ENCODE data around the gene ABCA4. TPM values are rescaled to one million over a fixed set of nuclear protein-coding genes. Genes with fewer than 3 reads are reported as not detected.

Gene ABCA4
- total and polyA plus RNA-seq, 2 of the 8 experiments (the other 6 are each of a cell fraction or from before 2014, with no cell fraction given) = 0.06 TPM; not detected in 1

GRCh38 chr1:94022471-94023189 lies 98.3 kb downstream of the ABCA4 start:
- Histone ChIP-seq H3K56ac (replicated peaks; ENCODE audit: insufficient read length, low read depth, low read length) (no peak overlapping the region), H4K20me1 (replicated peaks in 1 of 2; ENCODE audit: control insufficient read depth in 1 of 2, insufficient read depth in 2 of 2, low read length in 2 of 2) (no peaks in the 10 kb centered on the region), H3K27ac (ENCODE audit: low read depth, low read length) (no peak overlapping the region), H2AK5ac (ENCODE audit: low read depth, low read length) (no peak overlapping the region), H3K4ac (replicated peaks; ENCODE audit: insufficient read length, low read depth, low read length) (no peak overlapping the region), H3K14ac (ENCODE audit: insufficient read length) (no peak overlapping the region), H2BK15ac (ENCODE audit: low read length) (no peak overlapping the region; the same call in 1 of the 2 replicates), H4K8ac (ENCODE audit: extremely low read depth, insufficient read depth, low read length) (no peak overlapping the region), H3K23ac (ENCODE audit: insufficient read length) (no peak overlapping the region), H3K79me2 (ENCODE audit: control insufficient read depth in 1 of 2, insufficient read depth in 2 of 2, low read length in 2 of 2) (no peaks in the 10 kb centered on the region), H3K9me3 (ENCODE audit: insufficient read depth in 2 of 2, low read depth in 1 of 2, low read length in 1 of 2) (no peaks in the 10 kb centered on the region), H4K5ac (ENCODE audit: insufficient read length, low read depth, low read length) (no peak overlapping the region), H3K23me2 (ENCODE audit: low read depth, low read length) (no peaks in the 10 kb centered on the region), H2BK20ac (ENCODE audit: low read length) (no peak overlapping the region), H3K18ac (ENCODE audit: extremely low read depth, low read length) (no peak overlapping the region), H3K4me1 (replicated peaks in 1 of 4; ENCODE audit: control insufficient read depth in 3 of 4, insufficient read depth in 4 of 4, low read length in 3 of 4) (peaks cover 0 to 11% (median 6%) of the 10 kb centered on the region in 4 experiments; a peak in 5 of 7 replicates), H3K4me2 (ENCODE audit: insufficient read depth in 1 of 2, low read depth in 2 of 2, low read length in 2 of 2) (no peak overlapping the region), H2BK5ac (ENCODE audit: low read depth, low read length) (no peak overlapping the region), H4K91ac (replicated peaks; ENCODE audit: insufficient read length, low read length) (no peak overlapping the region), H3K9ac (replicated peaks in 1 of 4; ENCODE audit: extremely low read depth in 1 of 4, low read depth in 3 of 4, low read length in 3 of 4) (no peak overlapping the region), H3K79me1 (ENCODE audit: low read depth, low read length) (no peaks in the 10 kb centered on the region), H2AFZ (ENCODE audit: low read length) (no peak overlapping the region), H3K27me3 (replicated peaks in 1 of 4; ENCODE audit: control insufficient read depth in 3 of 4, extremely low read depth in 1 of 4, insufficient read depth in 3 of 4, low read length in 3 of 4) (no peaks in the 10 kb centered on the region; a peak in 2 of 7 replicates), H3K36me3 (ENCODE audit: control insufficient read depth in 2 of 4, insufficient read depth in 4 of 4, low read length in 3 of 4) (no peaks in the 10 kb centered on the region), H3K4me3 (ENCODE audit: extremely low read depth in 1 of 4, insufficient read depth in 2 of 4, low read depth in 3 of 4, low read length in 4 of 4) (no peak overlapping the region), H2BK120ac (replicated peaks; ENCODE audit: low read depth, low read length) (no peak overlapping the region), H2BK12ac (ENCODE audit: low read depth, low read length) (no peak overlapping the region)
- TF ChIP-seq SIX5 (IDR thresholded peaks at IDR 0.05; ENCODE audit: low read depth, low read length) (no peak), HDAC2 (IDR thresholded peaks at IDR 0.05; ENCODE audit: borderline replicate concordance in 1 of 2, low read depth in 2 of 2, low read length in 2 of 2) (no peak), PHF8 (conservative IDR thresholded peaks at IDR 0.05; ENCODE audit: low read depth, low read length) (no peak), TCF12 (IDR thresholded peaks at IDR 0.05; ENCODE audit: low read depth, low read length) (no peak), GTF2F1 (IDR thresholded peaks at IDR 0.05; ENCODE audit: borderline replicate concordance, low read depth, low read length) (no peak), BACH1 (IDR thresholded peaks at IDR 0.05; ENCODE audit: low read length) (no peak), USF2 (IDR thresholded peaks at IDR 0.05; ENCODE audit: low read length) (no peak)
- TF ChIP-seq, protein P1, sequence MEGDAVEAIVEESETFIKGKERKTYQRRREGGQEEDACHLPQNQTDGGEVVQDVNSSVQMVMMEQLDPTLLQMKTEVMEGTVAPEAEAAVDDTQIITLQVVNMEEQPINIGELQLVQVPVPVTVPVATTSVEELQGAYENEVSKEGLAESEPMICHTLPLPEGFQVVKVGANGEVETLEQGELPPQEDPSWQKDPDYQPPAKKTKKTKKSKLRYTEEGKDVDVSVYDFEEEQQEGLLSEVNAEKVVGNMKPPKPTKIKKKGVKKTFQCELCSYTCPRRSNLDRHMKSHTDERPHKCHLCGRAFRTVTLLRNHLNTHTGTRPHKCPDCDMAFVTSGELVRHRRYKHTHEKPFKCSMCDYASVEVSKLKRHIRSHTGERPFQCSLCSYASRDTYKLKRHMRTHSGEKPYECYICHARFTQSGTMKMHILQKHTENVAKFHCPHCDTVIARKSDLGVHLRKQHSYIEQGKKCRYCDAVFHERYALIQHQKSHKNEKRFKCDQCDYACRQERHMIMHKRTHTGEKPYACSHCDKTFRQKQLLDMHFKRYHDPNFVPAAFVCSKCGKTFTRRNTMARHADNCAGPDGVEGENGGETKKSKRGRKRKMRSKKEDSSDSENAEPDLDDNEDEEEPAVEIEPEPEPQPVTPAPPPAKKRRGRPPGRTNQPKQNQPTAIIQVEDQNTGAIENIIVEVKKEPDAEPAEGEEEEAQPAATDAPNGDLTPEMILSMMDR (IDR thresholded peaks at IDR 0.05; ENCODE audit: control extremely low read depth in 1 of 3, insufficient read depth in 1 of 3, low read depth in 1 of 3, low read length in 3 of 3) = no peak
- no peak for FAIRE-seq
- ChIA-PET POLR2A (ENCODE audit: partially characterized antibody) (interaction anchor here (0.9 kb wide), 1 partner anchor 10 kb away, joined by 3 read pairs; no protein-coding TSS in a partner anchor), CTCF (ENCODE audit: partially characterized antibody) (interaction anchor here (0.9 to 38.0 kb wide), 8 partner anchors 9 to 312 kb away, joined by 3 to 807 read pairs (median 8); no protein-coding TSS in a partner anchor)
- WGBS, 2 experiments (ENCODE audit: extremely low coverage in 1 of 2, insufficient coverage in 1 of 2, insufficient read length in 1 of 2, insufficient replicate concordance in 2 of 2, low coverage in 1 of 2, low lambda C conversion rate in 2 of 2, missing lambda C conversion rate in 1 of 2) = 95% methylated on average over 6 of the region's 6 CpGs; no CpG with 5 or more reads in 1 of the 2 experiments
- no peak for DNase-seq (ENCODE audit: low read depth in 1 of 2, low spot score in 2 of 2)
